ENCODE data around the gene LRPAP1.

The LRPAP1 gene

DNA sequence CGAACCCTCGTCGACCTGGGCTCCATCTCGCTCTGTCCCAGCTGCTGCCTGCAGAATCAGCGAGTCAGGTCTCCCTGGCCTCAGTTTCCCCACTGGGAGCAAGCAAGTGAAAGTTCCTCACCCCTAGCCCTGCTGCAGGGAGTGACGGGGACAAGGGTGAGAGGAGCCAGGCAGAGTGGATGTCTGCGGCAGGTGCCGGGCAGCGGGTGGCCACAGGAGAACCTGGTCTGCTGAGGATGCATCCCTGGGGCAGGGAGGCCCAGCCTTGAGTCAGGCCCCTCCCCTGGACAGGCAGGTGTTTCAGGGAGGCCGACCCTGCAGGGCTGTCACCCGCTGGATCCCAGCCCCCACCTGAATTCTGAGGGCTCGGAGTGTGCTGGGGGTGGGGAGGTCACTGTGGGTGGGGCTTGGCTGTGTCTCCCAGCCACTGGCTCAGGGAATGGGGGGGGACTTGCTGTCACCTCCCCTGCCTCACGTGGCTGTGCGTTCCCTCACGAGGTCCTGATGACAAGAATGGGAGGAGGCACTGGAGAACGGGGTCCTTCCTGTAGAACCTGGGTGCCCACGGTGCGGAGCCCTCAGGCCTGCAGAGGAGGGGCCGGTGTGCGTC lies 33.2 kb downstream of the LRPAP1 start:
- DNase-seq, result no peak

GRCh38 chr4:3498407-3498806 lies 33.8 kb downstream of the LRPAP1 start:
- DNase-seq, result no peak

GRCh38 chr4:3497523-3498389 lies 34.5 kb downstream of the LRPAP1 start:
- DNase-seq, result no peak

DNA sequence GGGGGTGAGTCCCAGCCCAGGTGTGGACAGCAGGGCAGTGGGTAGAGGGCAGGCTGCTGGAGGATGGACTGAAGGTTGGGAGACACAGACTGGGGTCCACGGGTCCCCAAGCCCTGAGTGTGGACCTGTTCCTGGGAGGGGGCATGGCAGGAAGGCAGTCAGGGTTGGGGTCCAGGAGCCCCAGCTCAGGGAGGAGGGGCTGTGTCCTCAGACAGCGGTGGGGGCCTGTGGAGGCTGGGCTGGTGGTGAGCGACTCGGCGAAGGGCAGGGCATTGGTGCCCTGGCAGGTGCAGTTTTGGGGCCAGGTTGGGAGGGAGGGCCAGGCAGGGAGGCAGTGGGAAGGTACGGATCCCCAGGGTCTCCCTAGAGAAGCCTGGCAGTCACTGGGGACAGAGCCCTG lies 35.1 kb downstream of the LRPAP1 start:
- no peak for DNase-seq

GRCh38 chr4:3496021-3496420 lies 36.2 kb downstream of the LRPAP1 start:
- no peak for DNase-seq

GRCh38 chr4:3495204-3495975 lies 36.8 kb downstream of the LRPAP1 start:
- no peak for DNase-seq

- no peak for DNase-seq
These were observed 37.8 kb downstream of the LRPAP1 start for GRCh38 chr4:3494462-3494871.

GRCh38 chr4:3493720-3494461 lies 38.3 kb downstream of the LRPAP1 start:
- DNase-seq, result no peak

DNA sequence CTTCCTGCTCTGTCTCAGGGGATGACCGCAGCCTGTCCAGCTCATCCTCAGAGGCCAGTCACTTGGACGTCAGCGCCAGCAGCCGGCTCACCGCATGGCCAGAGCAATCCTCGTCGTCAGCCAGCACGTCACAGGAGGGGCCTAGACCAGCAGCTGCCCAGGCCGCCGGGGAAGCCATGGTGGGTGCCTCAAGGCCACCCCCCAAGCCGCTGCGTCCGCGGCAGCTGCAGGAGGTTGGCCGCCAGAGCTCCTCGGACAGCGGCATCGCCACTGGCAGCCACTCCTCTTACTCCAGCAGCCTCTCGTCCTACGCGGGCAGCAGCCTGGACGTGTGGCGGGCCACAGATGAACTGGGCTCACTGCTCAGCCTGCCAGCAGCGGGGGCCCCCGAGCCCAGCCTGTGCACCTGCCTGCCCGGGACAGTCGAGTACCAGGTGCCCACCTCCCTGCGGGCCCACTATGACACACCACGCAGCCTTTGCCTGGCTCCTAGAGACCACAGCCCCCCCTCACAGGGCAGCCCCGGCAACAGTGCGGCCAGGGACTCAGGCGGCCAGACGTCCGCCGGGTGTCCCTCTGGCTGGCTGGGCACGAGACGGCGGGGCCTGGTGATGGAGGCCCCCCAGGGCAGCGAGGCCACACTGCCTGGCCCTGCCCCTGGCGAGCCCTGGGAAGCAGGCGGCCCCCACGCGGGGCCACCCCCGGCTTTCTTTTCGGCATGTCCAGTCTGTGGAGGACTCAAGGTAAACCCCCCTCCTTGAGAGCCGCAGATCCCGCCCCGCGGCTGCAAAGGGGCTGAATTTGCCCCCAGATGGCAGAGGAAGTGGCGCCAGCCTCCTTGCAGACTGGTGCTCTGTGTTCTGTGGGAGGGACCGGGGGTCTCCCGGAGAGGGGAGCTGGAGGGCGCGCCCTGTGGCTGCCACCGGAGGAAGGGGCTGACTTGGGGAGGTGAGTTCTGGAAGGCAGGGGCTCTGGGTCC lies 39.2 kb downstream of the LRPAP1 start:
- no peak for DNase-seq

GRCh38 chr4:3491681-3492405 lies 40.4 kb downstream of the LRPAP1 start:
- no peak for DNase-seq

GRCh38 chr4:3489451-3489962 lies 42.7 kb downstream of the LRPAP1 start:
- DNase-seq, result no peak

DNA sequence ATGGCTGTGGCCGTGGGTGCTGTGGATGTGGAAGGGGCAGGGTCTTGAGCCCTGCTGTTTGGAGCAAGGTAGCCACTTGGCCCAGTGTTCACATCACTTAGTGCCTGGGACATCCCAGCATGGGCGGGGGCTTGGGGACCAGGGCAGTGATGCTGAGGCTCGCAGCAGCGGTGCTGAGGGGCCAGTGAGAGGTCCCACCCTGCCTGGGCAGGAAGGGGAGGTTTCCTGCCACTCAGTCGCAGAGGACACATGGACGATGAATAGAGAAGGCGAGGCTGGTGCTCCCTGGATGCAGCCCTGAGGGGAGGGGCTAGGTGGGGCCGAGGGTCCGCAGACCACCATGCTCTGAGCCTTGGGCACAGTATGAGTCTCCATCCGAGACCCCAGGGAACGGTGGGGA lies 43.4 kb downstream of the LRPAP1 start:
- no peak for DNase-seq

- DNase-seq, result no peak
These were observed 44.4 kb downstream of the LRPAP1 start for GRCh38 chr4:3487861-3488260.

GRCh38 chr4:3486541-3487540 lies 45.4 kb downstream of the LRPAP1 start:
- no peak for DNase-seq

DNA sequence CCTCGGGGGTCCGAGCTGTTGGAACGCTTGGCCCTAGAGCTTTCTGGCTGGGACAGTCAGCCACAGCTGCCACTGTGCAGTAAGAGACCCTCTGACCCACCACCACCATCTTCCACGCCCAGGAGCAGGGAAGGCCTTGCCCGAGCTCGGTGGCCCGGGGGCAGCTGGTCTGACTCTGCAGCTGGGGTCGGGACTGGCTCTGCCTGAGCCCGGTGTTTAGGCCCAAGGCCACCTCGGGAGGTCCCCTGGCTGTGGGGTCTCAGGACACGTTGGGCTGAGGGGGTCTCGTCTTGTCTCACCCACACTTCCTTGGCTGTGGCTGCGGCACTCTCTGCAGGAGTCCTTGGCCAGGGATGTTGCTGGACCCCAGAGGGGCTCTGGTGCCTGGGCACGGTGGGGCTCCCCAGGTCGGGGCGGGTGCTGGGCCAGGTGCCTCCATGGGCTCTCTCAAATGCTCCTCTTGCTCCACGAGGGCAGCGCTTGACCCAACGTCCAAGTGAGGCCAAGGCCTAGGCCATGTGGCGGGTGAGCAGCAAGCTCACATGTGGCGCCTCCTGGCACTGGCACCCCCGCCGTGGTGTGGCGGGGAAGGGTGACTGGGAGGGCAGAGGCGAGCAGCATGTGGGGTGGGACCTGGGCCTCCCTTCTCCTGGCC lies 46.2 kb downstream of the LRPAP1 start:
- no peak for DNase-seq

DNA sequence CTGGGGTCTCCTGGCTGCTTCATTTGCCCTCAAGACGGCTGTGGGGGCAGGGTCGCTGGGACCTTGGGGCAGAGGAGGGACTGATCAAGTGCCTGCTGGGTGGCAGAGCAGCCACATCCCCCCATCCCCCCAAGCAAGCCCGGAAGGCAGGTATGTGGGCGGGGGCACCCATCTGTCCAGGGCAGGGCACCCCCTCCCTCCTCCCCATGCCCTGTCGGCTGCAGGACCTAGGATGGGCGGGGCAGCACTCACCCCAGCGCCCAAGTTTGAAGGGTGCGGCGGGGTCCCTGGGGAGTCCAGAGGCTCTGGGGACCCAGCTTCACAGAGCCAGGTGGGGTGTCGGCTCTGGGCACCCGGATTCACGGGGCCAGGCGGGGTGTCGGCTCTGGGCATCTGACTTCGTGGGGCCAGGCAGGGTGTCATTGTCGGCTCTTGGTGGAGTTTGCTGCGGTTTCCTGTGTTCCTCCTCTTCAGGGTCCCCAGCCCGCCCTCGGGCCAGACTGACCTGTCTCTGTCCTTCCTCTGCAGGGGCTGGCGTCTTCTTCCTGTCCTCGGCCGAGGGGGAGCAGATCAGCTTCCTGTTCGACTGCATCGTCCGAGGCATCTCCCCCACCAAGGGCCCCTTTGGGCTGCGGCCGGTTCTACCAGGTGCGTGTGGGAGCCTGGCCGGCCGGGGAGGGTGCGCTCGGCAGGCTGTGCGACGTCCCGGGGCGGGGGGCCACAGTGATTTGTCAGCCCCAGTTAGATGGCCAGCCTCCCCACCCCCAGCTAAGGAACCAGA lies 47.0 kb downstream of the LRPAP1 start:
- no peak for DNase-seq

GRCh38 chr4:3484057-3484973 lies 47.9 kb downstream of the LRPAP1 start:
- no peak for DNase-seq
